ENCODE data around the gene CA10. TPM values are rescaled to one million over a fixed set of nuclear protein-coding genes. Genes with fewer than 3 reads are reported as not detected.

CA10 gene
- total and polyA plus RNA-seq, 2 experiments from 2014 or later = 0.92 to 1.5 TPM

GRCh38 chr17:51668155-51668962 lies 490.2 kb downstream of the CA10 start:
- no peak overlapping the region for H3K27ac ChIP-seq (ENCODE audit: low read depth)
- no peak overlapping the region for H3K4me3 Mint-ChIP-seq
- ATAC-seq (no peak), DNase-seq (ENCODE audit: low spot score) (no peak)
- no peaks in the 10 kb centered on the region for H3K27me3 ChIP-seq (ENCODE audit: insufficient read depth)
- no peaks in the 10 kb centered on the region for H3K4me1 Mint-ChIP-seq
- H2AFZ ChIP-seq = no peak overlapping the region
- H4K20me1 ChIP-seq (replicated peaks; ENCODE audit: insufficient read depth) = no peaks in the 10 kb centered on the region
- H3K36me3 Mint-ChIP-seq (ENCODE audit: low read depth) = peaks cover 23% of the 10 kb centered on the region
- no peak overlapping the region for H3K4me2 ChIP-seq
- peaks cover 4% of the 10 kb centered on the region for H3K27me3 Mint-ChIP-seq (ENCODE audit: insufficient read depth, low read depth, poor library complexity)
- H3K9me2 ChIP-seq (ENCODE audit: insufficient read depth) = 0 out of 2 replicates have a peak, but pooled peaks cover 7% of the 10 kb centered on the region
- no peak overlapping the region for H3K4me3 ChIP-seq
- TF ChIP-seq POLR2AphosphoS5 (IDR thresholded peaks at IDR 0.05; ENCODE audit: low read depth) (no peak), JUNB (IDR thresholded peaks at IDR 0.05; ENCODE audit: unreplicated experiment) (no peak), EZH2 (IDR thresholded peaks at IDR 0.05; ENCODE audit: low read depth, unreplicated experiment) (no peak), REST (IDR thresholded peaks at IDR 0.05; ENCODE audit: unreplicated experiment) (no peak), CREB1 (CRISPR knock-in tag; IDR thresholded peaks at IDR 0.05; ENCODE audit: low read depth) (no peak), NANOG (IDR thresholded peaks at IDR 0.05; ENCODE audit: borderline replicate concordance) (no peak), EZH2phosphoT487 (IDR thresholded peaks at IDR 0.05; ENCODE audit: unreplicated experiment) (no peak), ZNF462 (CRISPR knock-in tag; IDR thresholded peaks at IDR 0.05) (no peak), ZNF114 (CRISPR knock-in tag; IDR thresholded peaks at IDR 0.05) (no peak), STAT1 (IDR thresholded peaks at IDR 0.05; ENCODE audit: unreplicated experiment) (no peak), CTCF (conservative IDR thresholded peaks at IDR 0.05; ENCODE audit: low read depth in 2 of 2) (no peak), ETS1 (IDR thresholded peaks at IDR 0.05) (no peak), ZNF331 (CRISPR knock-in tag; IDR thresholded peaks at IDR 0.05; ENCODE audit: low read depth) (no peak)
- no peaks in the 10 kb centered on the region for H3F3A ChIP-seq (replicated peaks; ENCODE audit: low read depth)
- H3K4me1 ChIP-seq (ENCODE audit: insufficient read depth) = no peaks in the 10 kb centered on the region
- no peak overlapping the region for H3K27ac Mint-ChIP-seq
- H3K9me3 Mint-ChIP-seq = peaks cover 33% of the 10 kb centered on the region
- H3K36me3 ChIP-seq (ENCODE audit: insufficient read depth) = no peaks in the 10 kb centered on the region
- H3K79me2 ChIP-seq (replicated peaks; ENCODE audit: insufficient read depth) = no peaks in the 10 kb centered on the region

All from GM23338 (cell line).